ENCODE measurements around the gene CIDEC. TPM values are rescaled to one million over a fixed set of nuclear protein-coding genes. Genes with fewer than 3 reads are reported as not detected.
A peak's percentile ranks its signal among the peaks of the same experiment; 100 is the strongest.

CIDEC gene
- polyA plus RNA-seq, 2 of the 4 experiments (the other 2 are of a cell fraction) = 3.3 to 6.3 TPM

DNA sequence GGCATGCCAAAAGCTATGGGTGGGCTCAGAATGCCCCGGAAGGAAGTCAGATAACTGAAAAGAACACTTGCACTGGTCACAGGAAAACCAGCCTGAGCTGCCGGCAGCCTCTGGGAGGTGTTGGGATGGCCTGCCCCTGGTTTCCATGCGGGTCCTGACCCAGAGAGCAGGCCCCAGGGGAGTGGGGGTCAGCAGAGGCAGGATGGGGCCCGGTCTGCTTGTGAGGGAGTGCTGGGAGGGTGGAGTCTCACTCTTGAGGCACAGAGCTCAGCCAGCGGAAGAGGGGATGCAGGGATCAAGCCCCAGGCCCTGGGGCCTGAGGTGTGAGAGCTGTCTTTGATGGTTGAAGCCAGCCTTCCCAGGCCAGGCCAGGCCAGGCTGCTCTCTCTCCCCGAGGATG is 33.8 kb downstream of the CIDEC start:
- CTCF ChIA-PET = interaction anchor here (0.5 to 4.9 kb wide), 8 partner anchors 20 to 130 kb away, joined by 3 to 30 read pairs (median 4); partner anchors contain the start of gene CRELD1
- TF ChIP-seq POLR2A (IDR thresholded peaks at IDR 0.05; ENCODE audit: low read length) (no peak), PHF8 (IDR thresholded peaks at IDR 0.05; ENCODE audit: borderline replicate concordance, low read depth) (no peak), USF2 (IDR thresholded peaks at IDR 0.05) (no peak), FOSL2 (IDR thresholded peaks at IDR 0.05) (no peak), FOSL2 (CRISPR knock-in tag; IDR thresholded peaks at IDR 0.05) (no peak), NPAS2 (CRISPR knock-in tag; IDR thresholded peaks at IDR 0.05; ENCODE audit: borderline replicate concordance) (no peak), ZFP36 (IDR thresholded peaks at IDR 0.05; ENCODE audit: borderline replicate concordance, partially characterized antibody) (no peak), EHF (CRISPR knock-in tag; IDR thresholded peaks at IDR 0.05) (no peak), RARB (CRISPR knock-in tag; IDR thresholded peaks at IDR 0.05) (no peak), CHD2 (IDR thresholded peaks at IDR 0.05; ENCODE audit: low read length, partially characterized antibody) (no peak), ESRRA (IDR thresholded peaks at IDR 0.05; ENCODE audit: borderline replicate concordance, low read length) (no peak)
- TF ChIP-seq, protein P1, sequence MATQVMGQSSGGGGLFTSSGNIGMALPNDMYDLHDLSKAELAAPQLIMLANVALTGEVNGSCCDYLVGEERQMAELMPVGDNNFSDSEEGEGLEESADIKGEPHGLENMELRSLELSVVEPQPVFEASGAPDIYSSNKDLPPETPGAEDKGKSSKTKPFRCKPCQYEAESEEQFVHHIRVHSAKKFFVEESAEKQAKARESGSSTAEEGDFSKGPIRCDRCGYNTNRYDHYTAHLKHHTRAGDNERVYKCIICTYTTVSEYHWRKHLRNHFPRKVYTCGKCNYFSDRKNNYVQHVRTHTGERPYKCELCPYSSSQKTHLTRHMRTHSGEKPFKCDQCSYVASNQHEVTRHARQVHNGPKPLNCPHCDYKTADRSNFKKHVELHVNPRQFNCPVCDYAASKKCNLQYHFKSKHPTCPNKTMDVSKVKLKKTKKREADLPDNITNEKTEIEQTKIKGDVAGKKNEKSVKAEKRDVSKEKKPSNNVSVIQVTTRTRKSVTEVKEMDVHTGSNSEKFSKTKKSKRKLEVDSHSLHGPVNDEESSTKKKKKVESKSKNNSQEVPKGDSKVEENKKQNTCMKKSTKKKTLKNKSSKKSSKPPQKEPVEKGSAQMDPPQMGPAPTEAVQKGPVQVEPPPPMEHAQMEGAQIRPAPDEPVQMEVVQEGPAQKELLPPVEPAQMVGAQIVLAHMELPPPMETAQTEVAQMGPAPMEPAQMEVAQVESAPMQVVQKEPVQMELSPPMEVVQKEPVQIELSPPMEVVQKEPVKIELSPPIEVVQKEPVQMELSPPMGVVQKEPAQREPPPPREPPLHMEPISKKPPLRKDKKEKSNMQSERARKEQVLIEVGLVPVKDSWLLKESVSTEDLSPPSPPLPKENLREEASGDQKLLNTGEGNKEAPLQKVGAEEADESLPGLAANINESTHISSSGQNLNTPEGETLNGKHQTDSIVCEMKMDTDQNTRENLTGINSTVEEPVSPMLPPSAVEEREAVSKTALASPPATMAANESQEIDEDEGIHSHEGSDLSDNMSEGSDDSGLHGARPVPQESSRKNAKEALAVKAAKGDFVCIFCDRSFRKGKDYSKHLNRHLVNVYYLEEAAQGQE (IDR thresholded peaks at IDR 0.05) = no peak
- TF ChIP-seq, protein P2, sequence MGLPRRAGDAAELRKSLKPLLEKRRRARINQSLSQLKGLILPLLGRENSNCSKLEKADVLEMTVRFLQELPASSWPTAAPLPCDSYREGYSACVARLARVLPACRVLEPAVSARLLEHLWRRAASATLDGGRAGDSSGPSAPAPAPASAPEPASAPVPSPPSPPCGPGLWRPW (IDR thresholded peaks at IDR 0.05) = no peak
- POLR2A ChIA-PET = no interaction called here
- no peak for FAIRE-seq
- peaks cover 11% of the 10 kb centered on the region; the same call in 2 of the 3 replicates for H3K4me1 ChIP-seq
- WGBS (ENCODE audit: missing lambda C conversion rate) = 89% methylated on average over 6 of the region's 6 CpGs
- no peak for DNase-seq (ENCODE audit: low read depth in 1 of 2, low spot score in 1 of 2)
- no peaks in the 10 kb centered on the region for H3K9me3 ChIP-seq
- ATAC-seq = no peak
- H3K4me2 ChIP-seq = no peak overlapping the region
- no peak overlapping the region for H3K27ac ChIP-seq
- no peak overlapping the region for H3K4me3 ChIP-seq

DNA sequence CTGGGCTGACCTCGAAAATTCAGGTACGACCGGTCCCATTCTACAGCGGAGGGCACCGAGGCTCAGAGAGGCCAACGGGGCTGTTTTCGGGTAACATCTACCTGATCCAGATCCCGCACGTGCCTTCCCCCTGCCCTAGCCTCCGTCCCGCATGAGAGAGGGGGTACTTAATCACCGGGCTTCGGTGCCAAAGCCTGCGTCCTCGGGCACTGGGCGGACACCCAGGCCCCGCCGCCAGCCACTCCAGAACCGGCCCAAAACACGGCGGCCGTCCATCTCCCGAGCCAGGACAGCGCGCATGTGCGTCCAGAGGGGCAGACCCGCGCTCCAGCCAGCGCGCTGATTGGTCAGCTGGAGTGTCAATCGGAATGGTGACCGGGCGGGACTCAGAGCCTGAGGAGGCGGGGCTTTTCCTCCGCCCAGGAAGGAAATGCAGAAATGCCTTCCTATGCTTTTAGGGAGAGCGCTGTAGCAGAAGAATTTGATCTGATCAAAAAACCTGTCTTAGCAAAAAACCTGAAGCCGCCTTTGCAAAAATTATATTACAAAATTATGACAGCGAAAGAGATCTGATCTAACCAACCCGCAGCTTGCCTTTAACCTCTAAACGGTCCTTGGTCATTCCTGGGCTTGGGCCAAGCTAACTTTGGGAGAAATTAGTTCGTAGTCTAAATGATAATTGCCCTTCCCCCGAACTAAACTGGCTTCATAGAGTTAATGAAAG is 36.2 kb downstream of the CIDEC start, which contains the start of gene RPUSD3:
Gene RPUSD3 (minus strand): TSS at position 294 of the 724 bp plus-strand sequence. CDS start 18 bp downstream, at position 276.
- Histone ChIP-seq H3K4me1 (peaks cover 11% of the 10 kb centered on the region; the same call in 2 of the 3 replicates), H3K27ac (peak within 1 kb of the TSS; percentile 85 to 89), H3K9me3 (no peaks in the 10 kb centered on the region), H3K4me3 (peak within 1 kb of the TSS; percentile 79), H3K4me2 (peak within 1 kb of the TSS; percentile 66)
- POLR2A ChIA-PET = interaction anchor here (0.7 to 2.3 kb wide), 6 partner anchors 40 to 103 kb away, joined by 3 to 11 read pairs (median 4); partner anchors contain the start of gene CRELD1
- WGBS (ENCODE audit: missing lambda C conversion rate) = 2% methylated on average over 41 of the region's 42 CpGs
- FAIRE-seq = no peak
- CTCF ChIA-PET = interaction anchor here (0.7 to 6.1 kb wide), 6 partner anchors 20 to 128 kb away, joined by 3 to 55 read pairs (median 7); partner anchors contain the start of gene CRELD1
- ATAC-seq = peak; percentile 95 to 98
- DNase-seq (ENCODE audit: low read depth in 1 of 2, low spot score in 1 of 2) = peak; percentile 95 to 99
- TF ChIP-seq JUN (IDR thresholded peaks at IDR 0.05) = peak; percentile 77
- no peak for TF ChIP-seq HEYL (CRISPR knock-in tag; IDR thresholded peaks at IDR 0.05)
- no peak for TF ChIP-seq MAFK (IDR thresholded peaks at IDR 0.05; ENCODE audit: partially characterized antibody)
- peak; percentile 82 for TF ChIP-seq POLR2A (IDR thresholded peaks at IDR 0.05; ENCODE audit: low read length)
- TF ChIP-seq TFCP2L1 (CRISPR knock-in tag; IDR thresholded peaks at IDR 0.05) = 0 out of 2 replicates have a peak, but pooled peaks have one; percentile 46
- TF ChIP-seq RAD21 (conservative IDR thresholded peaks at IDR 0.05 in 1 of 2, IDR thresholded peaks at IDR 0.05 in 1 of 2) = 0 out of 5 replicates have a peak, but pooled peaks of 1 of the 2 experiments have one; percentile 14
- TF ChIP-seq ZNF302 (CRISPR knock-in tag; IDR thresholded peaks at IDR 0.05) = no peak
- TF ChIP-seq BHLHE40 (IDR thresholded peaks at IDR 0.05; ENCODE audit: low read depth, low read length) = peak; percentile 52; the same call in 1 of the 2 replicates
- TF ChIP-seq, protein P3, sequence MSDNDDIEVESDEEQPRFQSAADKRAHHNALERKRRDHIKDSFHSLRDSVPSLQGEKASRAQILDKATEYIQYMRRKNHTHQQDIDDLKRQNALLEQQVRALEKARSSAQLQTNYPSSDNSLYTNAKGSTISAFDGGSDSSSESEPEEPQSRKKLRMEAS (IDR thresholded peaks at IDR 0.05) = peak; percentile 80
- TF ChIP-seq, protein P4, sequence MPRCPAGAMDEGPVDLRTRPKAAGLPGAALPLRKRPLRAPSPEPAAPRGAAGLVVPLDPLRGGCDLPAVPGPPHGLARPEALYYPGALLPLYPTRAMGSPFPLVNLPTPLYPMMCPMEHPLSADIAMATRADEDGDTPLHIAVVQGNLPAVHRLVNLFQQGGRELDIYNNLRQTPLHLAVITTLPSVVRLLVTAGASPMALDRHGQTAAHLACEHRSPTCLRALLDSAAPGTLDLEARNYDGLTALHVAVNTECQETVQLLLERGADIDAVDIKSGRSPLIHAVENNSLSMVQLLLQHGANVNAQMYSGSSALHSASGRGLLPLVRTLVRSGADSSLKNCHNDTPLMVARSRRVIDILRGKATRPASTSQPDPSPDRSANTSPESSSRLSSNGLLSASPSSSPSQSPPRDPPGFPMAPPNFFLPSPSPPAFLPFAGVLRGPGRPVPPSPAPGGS (IDR thresholded peaks at IDR 0.05) = peak; percentile 67; the same call in 1 of the 3 replicates
- TF ChIP-seq PBX3 (IDR thresholded peaks at IDR 0.05) = peak; percentile 99
- peak; percentile 46; the same call in 1 of the 2 replicates for TF ChIP-seq E2F6 (IDR thresholded peaks at IDR 0.05; ENCODE audit: borderline replicate concordance, low read depth)
- peak; percentile 52; the same call in 1 of the 2 replicates for TF ChIP-seq MYC (IDR thresholded peaks at IDR 0.05; ENCODE audit: borderline replicate concordance, low read length)
